SK-N-SH (cell line): ENCODE measurements around the gene TBK1. TPM values are rescaled to one million over a fixed set of nuclear protein-coding genes. Genes with fewer than 3 reads are reported as not detected.

Experiments
- CTCF ChIA-PET: fragments of 300-600, 350-600 bp; formaldehyde crosslinking; extraction: SDS; loops from one replicate; lab custom pipeline; 2021; lab: Yijun Ruan, JAX
- POLR2A ChIA-PET: fragments of 350-600 bp; sonication (Branson Sonifier 250); formaldehyde crosslinking; extraction: SDS; loops from one replicate; lab custom pipeline; 2020; ENCODE audit warnings: antibody characterized with exemption, inconsistent platforms; lab: Yijun Ruan, JAX
- DNase-seq: peaks from one replicate; pipeline ENCODE4 v3.0.0; 2012
- H2AFZ ChIP-seq: fragments of 200-600 bp; sonication (generic); 2 replicates; pipeline ENCODE4 v1.8.1; 2016; ENCODE audit warnings: antibody characterized with exemption, mild to moderate bottlenecking, low read depth
- H3F3A ChIP-seq: fragments of 200-600 bp; sonication (generic); replicated peaks from 2 replicates; pipeline ENCODE3; 2016; ENCODE audit warnings: antibody characterized with exemption, mild to moderate bottlenecking; ENCODE audit not compliant: insufficient read depth
- H3K27ac ChIP-seq, 2 experiments: fragments of 200-500 bp in 1 of 2; fragments of 200-600 bp in 1 of 2; sonication (Bioruptor generic) in 1 of 2; sonication (generic), shearing (Covaris generic) in 1 of 2; 2 replicates each; pipeline versions ENCODE4 v1.5.1 to v1.6.1; 2014 to 2016; ENCODE audit warnings: low read depth in 2 of 2, inconsistent platforms in 1 of 2, low read length in 1 of 2, mild to moderate bottlenecking in 1 of 2, mixed read lengths in 1 of 2
- H3K27me3 ChIP-seq: fragments of 200-600 bp; sonication (generic), shearing (Covaris generic); 2 replicates; pipeline ENCODE4 v1.6.1; 2016; ENCODE audit warnings: mixed run types; ENCODE audit not compliant: insufficient read depth
- H3K36me3 ChIP-seq, 2 experiments: fragments of 200-500 bp in 1 of 2; fragments of 200-600 bp in 1 of 2; sonication (Bioruptor generic) in 1 of 2; sonication (generic) in 1 of 2; replicated peaks in 1 of 2; 2 replicates each; pipeline versions ENCODE3 to v1.5.1; 2014 to 2016; ENCODE audit warnings: low read length in 1 of 2, mild to moderate bottlenecking in 1 of 2; ENCODE audit not compliant: insufficient read depth in 2 of 2, control insufficient read depth in 1 of 2
- H3K4me1 ChIP-seq, 2 experiments: fragments of 200-500 bp in 1 of 2; fragments of 200-600 bp in 1 of 2; sonication (Bioruptor generic) in 1 of 2; sonication (generic), shearing (Covaris generic) in 1 of 2; 2 replicates each; pipeline versions ENCODE4 v1.5.1 to v1.6.1; 2014 to 2016; ENCODE audit warnings: low read depth in 1 of 2, low read length in 1 of 2, mixed run types in 1 of 2; ENCODE audit not compliant: insufficient read depth in 2 of 2, control insufficient read depth in 1 of 2
- H3K4me2 ChIP-seq: fragments of 200-600 bp; sonication (generic), shearing (Covaris generic); 2 replicates; pipeline ENCODE4 v1.6.1; 2017; ENCODE audit warnings: mixed run types
- H3K4me3 ChIP-seq, 2 experiments: fragments of 200-500 bp in 1 of 2; fragments of 200-600 bp in 1 of 2; sonication (Bioruptor generic) in 1 of 2; sonication (generic), shearing (Covaris generic) in 1 of 2; 2 replicates each; pipeline versions ENCODE4 v1.5.1 to v1.8.1; 2014 to 2016; ENCODE audit warnings: low read depth in 2 of 2, inconsistent platforms in 1 of 2, low read length in 1 of 2, mild to moderate bottlenecking in 1 of 2, mixed read lengths in 1 of 2, moderate library complexity in 1 of 2
- H3K79me2 ChIP-seq: fragments of 200-600 bp; sonication (generic); 2 replicates; pipeline ENCODE4 v1.8.1; 2017; ENCODE audit warnings: mild to moderate bottlenecking; ENCODE audit not compliant: insufficient read depth
- H3K9ac ChIP-seq: fragments of 200-600 bp; sonication (generic); 2 replicates; pipeline ENCODE4 v1.6.1; 2017; ENCODE audit warnings: mixed run types
- H3K9me2 ChIP-seq: fragments of 200-600 bp; sonication (generic); 2 replicates; pipeline ENCODE4 v1.6.1; 2017; ENCODE audit warnings: mixed run types
- H3K9me3 ChIP-seq: fragments of 200-600 bp; sonication (generic); 2 replicates; pipeline ENCODE4 v1.6.1; 2017; ENCODE audit warnings: mixed run types, mild to moderate bottlenecking, moderate library complexity
- H4K20me1 ChIP-seq: fragments of 200-600 bp; sonication (generic); 2 replicates; pipeline ENCODE4 v1.6.1; 2017; ENCODE audit warnings: mild to moderate bottlenecking, mixed run types; ENCODE audit not compliant: insufficient read depth
- CHD2 ChIP-seq: fragments of 150-350 bp; IDR thresholded peaks from 2 replicates; pipeline ENCODE4 v1.6.1; 2018; ENCODE audit warnings: low read length; ENCODE audit not compliant: partially characterized antibody
- CTCF ChIP-seq: fragments of 200-600 bp; sonication (generic); IDR thresholded peaks from 2 replicates; pipeline ENCODE4 v1.6.1; 2017; ENCODE audit warnings: antibody characterized with exemption, mild to moderate bottlenecking, moderate library complexity
- EP300 ChIP-seq, 2 experiments: IDR thresholded peaks; 2 replicates each; pipeline versions ENCODE4 v1.4.0 to v1.6.1; 2012; ENCODE audit warnings: borderline replicate concordance in 1 of 2, low read depth in 1 of 2, low read length in 1 of 2
- FOXM1 ChIP-seq: IDR thresholded peaks from 2 replicates; pipeline ENCODE4 v1.4.0; 2012; ENCODE audit warnings: low read depth, mild to moderate bottlenecking
- GABPA ChIP-seq: IDR thresholded peaks from 2 replicates; pipeline ENCODE4 v1.4.0; 2012; ENCODE audit warnings: low read depth, mild to moderate bottlenecking
- GATA2 ChIP-seq: sonication (generic); formaldehyde crosslinking; IDR thresholded peaks from 2 replicates; pipeline ENCODE4 v1.5.0; 2020; ENCODE audit warnings: mild to moderate bottlenecking, missing genetic modification reagents
- IRF3 ChIP-seq: fragments of 150-350 bp; IDR thresholded peaks from 2 replicates; pipeline ENCODE4 v1.6.1; 2016; ENCODE audit warnings: mild to moderate bottlenecking, low read depth, low read length
- JUND ChIP-seq: IDR thresholded peaks from 2 replicates; pipeline ENCODE4 v1.4.0; 2012
- MAX ChIP-seq: IDR thresholded peaks from 2 replicates; pipeline ENCODE4 v1.4.0; 2012; ENCODE audit warnings: low read depth
- MXI1 ChIP-seq: IDR thresholded peaks from 2 replicates; pipeline ENCODE4 v1.6.1; 2012; ENCODE audit warnings: mild to moderate bottlenecking, low read depth, low read length, improper control_type of control experiment
- NFIC ChIP-seq: IDR thresholded peaks from 2 replicates; pipeline ENCODE4 v1.4.0; 2012; ENCODE audit warnings: borderline replicate concordance
- PBX3 ChIP-seq: IDR thresholded peaks from 2 replicates; pipeline ENCODE4; 2012
- POLR2AphosphoS5 ChIP-seq: IDR thresholded peaks from 2 replicates; pipeline ENCODE4 v1.6.1; 2012; ENCODE audit warnings: low read depth, low read length
- RAD21 ChIP-seq: IDR thresholded peaks from 2 replicates; pipeline ENCODE4 v1.6.1; 2012; ENCODE audit warnings: mild to moderate bottlenecking, low read length
- RCOR1 ChIP-seq: fragments of 150-350 bp; IDR thresholded peaks from 2 replicates; pipeline ENCODE4 v1.6.1; 2017; ENCODE audit warnings: antibody characterized with exemption, low read length
- REST ChIP-seq: IDR thresholded peaks from 2 replicates; pipeline ENCODE4 v1.6.1; 2012; ENCODE audit warnings: mild to moderate bottlenecking, low read depth, low read length, moderate library complexity
- TCF12 ChIP-seq: IDR thresholded peaks from 2 replicates; pipeline ENCODE4 v1.4.0; 2012
- USF1 ChIP-seq: IDR thresholded peaks from 2 replicates; pipeline ENCODE4 v1.4.0; 2012; ENCODE audit warnings: low read depth, borderline replicate concordance
- USF2 ChIP-seq: fragments of 150-350 bp; IDR thresholded peaks from 2 replicates; pipeline ENCODE4 v1.6.1; 2017; ENCODE audit warnings: antibody characterized with exemption, low read length, low read depth, borderline replicate concordance
- ZBTB33 ChIP-seq: IDR thresholded peaks from 2 replicates; pipeline ENCODE4 v1.4.0; 2012; ENCODE audit warnings: low read depth, borderline replicate concordance
- WGBS: methylation state at CpG from one replicate; pipeline ENCODE4 v1.1.6; 2017; ENCODE audit warnings: low lambda C conversion rate; 5-methylcytosine and 5-hydroxymethylcytosine counted together
- polyA plus RNA-seq, 3 experiments: library from polyadenylated mRNA; depleted of rRNA; stranded (reverse); fragments of >200 nt; gene quantifications; 2 replicates each; pipeline ENCODE4 v1.2.3, GENCODE V29; 2012

TBK1 gene
- polyA plus RNA-seq, 1 of the 3 experiments (the other 2 are of a cell fraction) = 8.2 TPM

GRCh38 chr12:64419696-64420095 is 32.2 kb upstream of the TBK1 start:
- Histone ChIP-seq H3K9me2 (no peaks in the 10 kb centered on the region), H3K9ac (no peak overlapping the region), H3K4me3 (no peak overlapping the region), H3K36me3 (peaks cover 87 to 96% of the 10 kb centered on the region in 2 experiments), H3K4me2 (no peak overlapping the region), H2AFZ (no peak overlapping the region), H4K20me1 (no peaks in the 10 kb centered on the region), H3K79me2 (peaks cover 9% of the 10 kb centered on the region), H3K27ac (no peak overlapping the region), H3K27me3 (no peaks in the 10 kb centered on the region), H3K9me3 (no peaks in the 10 kb centered on the region), H3K4me1 (no peaks in the 10 kb centered on the region), H3F3A (peaks cover 6% of the 10 kb centered on the region)
- CTCF ChIA-PET = no interaction called here
- TF ChIP-seq USF1 = no peak
- TF ChIP-seq CTCF = no peak
- TF ChIP-seq RAD21 = no peak
- no peak for TF ChIP-seq POLR2AphosphoS5
- TF ChIP-seq PBX3 = no peak
- no peak for TF ChIP-seq NFIC
- TF ChIP-seq GATA2 = no peak
- no peak for TF ChIP-seq REST
- no peak for TF ChIP-seq TCF12
- no peak for TF ChIP-seq FOXM1
- no peak for TF ChIP-seq USF2
- TF ChIP-seq ZBTB33 = no peak
- TF ChIP-seq MAX = no peak
- TF ChIP-seq EP300 (IDR thresholded peaks at IDR 0.05; ENCODE audit: borderline replicate concordance in 1 of 2, low read depth in 1 of 2, low read length in 1 of 2) = no peak
- no peak for TF ChIP-seq GABPA
- no peak for TF ChIP-seq MXI1
- TF ChIP-seq RCOR1 = no peak
- no peak for TF ChIP-seq JUND
- no peak for TF ChIP-seq CHD2
- no peak for TF ChIP-seq IRF3
- DNase-seq = no peak
- POLR2A ChIA-PET = no interaction called here
- WGBS = 96% methylated on average over 3 of the region's 3 CpGs
